GM18870 (cell line): ENCODE data around the gene TMEM117.

Experiments
- ATAC-seq: cut with Tn5 transposase; IDR thresholded peaks from one replicate; pipeline ENCODE4 v1.9.1; 2021; ENCODE audit warnings: moderate library complexity; ENCODE audit not compliant: unreplicated experiment

The TMEM117 gene

DNA sequence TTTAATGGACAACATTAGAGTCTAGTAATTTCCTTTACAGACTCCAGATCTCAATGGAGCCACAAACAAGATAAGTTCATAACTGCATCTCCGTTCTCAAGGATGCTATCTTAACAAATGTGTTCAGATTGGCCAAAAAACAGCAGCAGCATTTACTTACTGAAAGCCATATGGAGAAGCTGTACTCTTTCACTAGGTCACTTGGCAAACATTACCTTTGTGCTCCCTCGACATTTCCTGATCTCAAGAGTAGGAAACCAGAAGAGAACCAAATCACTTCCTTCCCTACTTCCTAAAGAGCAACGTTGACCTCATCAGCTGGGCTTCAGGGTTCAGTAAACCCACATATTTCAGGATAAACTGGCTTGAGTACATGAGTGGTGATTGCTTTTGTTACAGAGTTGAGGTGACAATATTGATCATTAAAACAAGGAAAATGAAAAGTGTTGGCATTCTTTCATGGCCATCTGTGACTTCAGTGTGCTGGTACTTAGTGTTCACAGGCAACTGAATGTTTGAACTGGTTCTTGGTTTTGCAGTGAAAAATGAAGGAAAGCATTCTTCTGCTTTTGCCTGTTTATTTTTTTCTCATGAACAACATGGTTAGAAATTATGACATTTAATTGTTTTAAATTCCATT is 449.6 kb downstream of the TMEM117 start:
- no peak for ATAC-seq

GRCh38 chr12:44286336-44286735 is 450.5 kb downstream of the TMEM117 start:
- peak; percentile 68 for ATAC-seq

GRCh38 chr12:44286821-44287505 is 451.1 kb downstream of the TMEM117 start:
- ATAC-seq: peak; percentile 9

- no peak for ATAC-seq
These were observed 451.7 kb downstream of the TMEM117 start for GRCh38 chr12:44287545-44287944.

- peak; percentile 96 for ATAC-seq
These were observed 458.8 kb downstream of the TMEM117 start for GRCh38 chr12:44294649-44295048.

GRCh38 chr12:44295958-44296623 is 460.2 kb downstream of the TMEM117 start:
- no peak for ATAC-seq

GRCh38 chr12:44296624-44297197 is 460.8 kb downstream of the TMEM117 start:
- no peak for ATAC-seq

DNA sequence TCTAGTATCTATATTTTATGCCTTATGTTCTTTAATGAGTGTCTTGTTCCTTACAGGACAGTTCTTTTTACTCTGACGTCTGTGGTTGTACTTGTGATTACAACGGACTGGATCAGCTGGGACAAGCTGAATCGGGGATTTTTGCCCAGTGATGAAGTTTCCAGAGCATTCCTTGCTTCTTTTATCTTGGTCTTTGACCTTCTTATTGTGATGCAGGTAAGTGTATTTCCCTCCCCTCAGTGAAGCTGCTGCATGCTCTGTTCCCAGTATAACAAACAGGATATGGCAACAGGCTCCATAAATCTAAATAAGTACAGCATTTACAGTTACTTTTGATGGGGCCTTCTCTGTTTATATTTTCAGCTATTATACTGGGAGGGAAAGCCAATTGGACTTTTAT is 463.6 kb downstream of the TMEM117 start:
- no peak for ATAC-seq

- ATAC-seq: peak; percentile 68
These were observed 471.8 kb downstream of the TMEM117 start for GRCh38 chr12:44307506-44308168.

DNA sequence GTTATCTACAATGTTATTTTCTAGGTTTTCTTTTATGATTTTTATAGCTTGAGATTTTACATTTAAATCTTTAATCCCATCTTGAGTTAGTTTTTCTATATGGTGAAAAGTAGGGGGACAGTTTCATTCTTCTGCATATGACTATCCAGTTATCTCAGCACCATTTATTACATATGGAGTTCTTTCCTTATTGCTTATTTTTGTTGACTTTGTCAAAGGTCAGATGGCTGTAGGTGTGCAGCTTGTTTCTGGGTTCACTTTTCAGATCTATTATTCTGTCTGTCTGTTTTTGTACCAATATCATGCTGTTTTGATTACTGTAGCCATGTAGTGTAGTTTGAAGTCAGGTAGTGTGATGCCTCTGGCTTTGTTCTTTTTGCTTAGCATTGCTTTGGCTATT is 477.3 kb downstream of the TMEM117 start:
- ATAC-seq: no peak

GRCh38 chr12:44314007-44314500 is 478.2 kb downstream of the TMEM117 start:
- ATAC-seq: no peak

DNA sequence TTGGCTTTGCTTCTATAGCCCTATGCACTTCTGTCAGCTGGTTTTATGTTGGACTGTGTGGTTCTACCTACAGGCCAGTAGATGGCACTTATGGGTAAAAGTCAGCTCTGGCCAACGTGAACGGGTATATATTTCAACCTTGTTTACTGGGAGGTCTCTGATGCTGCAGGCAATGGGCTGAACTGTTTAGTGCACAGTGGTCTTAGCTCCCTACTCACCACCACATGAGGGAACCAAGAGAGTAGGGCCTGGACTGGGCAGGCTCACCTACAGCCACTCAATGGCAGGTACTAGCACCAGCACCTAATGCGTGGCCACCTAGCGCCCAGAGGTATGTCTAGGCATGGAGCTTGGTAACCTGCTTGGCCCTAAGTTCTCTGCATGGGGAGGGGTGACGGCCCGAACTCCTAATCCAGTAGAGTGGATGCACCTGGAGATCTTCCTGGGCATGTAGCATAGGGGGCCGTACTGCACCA is 481.8 kb downstream of the TMEM117 start:
- peak; percentile 87 for ATAC-seq

GRCh38 chr12:44331269-44331668 is 495.4 kb downstream of the TMEM117 start:
- ATAC-seq: no peak

GRCh38 chr12:44334347-44334746 is 498.5 kb downstream of the TMEM117 start:
- no peak for ATAC-seq

GRCh38 chr12:44335030-44335429 is 499.1 kb downstream of the TMEM117 start:
- ATAC-seq: no peak

- no peak for ATAC-seq
These were observed 500.7 kb downstream of the TMEM117 start for GRCh38 chr12:44336577-44336976.

DNA sequence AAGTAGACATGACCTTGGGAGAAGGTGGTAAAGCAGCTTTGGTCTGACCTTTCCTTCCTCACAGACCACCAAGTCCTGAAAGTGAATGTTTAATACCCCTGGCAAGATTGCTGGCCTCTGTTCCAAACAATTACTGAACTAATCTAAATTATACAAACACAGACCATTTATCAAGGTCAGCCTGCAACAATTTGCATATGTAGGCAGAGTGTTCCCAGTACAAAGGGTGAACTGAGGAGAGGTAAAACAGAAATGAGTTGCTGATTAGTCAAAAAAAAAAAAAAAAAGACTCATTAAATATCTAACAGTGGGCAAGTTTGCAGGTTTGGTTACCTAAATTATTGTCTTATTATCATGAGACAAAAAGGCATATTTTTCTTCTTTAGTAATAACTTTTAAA is 506.5 kb downstream of the TMEM117 start:
- no peak for ATAC-seq

DNA sequence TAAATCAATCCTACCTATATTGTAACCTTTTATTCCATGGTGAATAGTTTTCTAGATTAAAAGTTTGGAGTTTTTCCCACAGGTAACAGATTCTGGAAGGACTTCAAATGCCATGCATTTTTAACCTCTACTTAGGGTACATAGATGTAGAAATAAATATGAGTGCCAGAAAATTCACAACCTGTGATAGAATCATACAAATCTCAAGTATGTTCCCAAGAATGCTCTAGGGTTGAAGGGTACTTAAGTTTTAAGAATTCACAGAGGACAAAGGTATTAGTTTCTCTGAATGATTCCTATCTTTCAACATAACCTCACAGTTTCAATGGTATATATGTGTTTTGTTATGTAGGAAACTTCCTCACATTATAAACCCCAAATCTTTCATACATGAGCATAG is 511.3 kb downstream of the TMEM117 start:
- ATAC-seq: no peak

DNA sequence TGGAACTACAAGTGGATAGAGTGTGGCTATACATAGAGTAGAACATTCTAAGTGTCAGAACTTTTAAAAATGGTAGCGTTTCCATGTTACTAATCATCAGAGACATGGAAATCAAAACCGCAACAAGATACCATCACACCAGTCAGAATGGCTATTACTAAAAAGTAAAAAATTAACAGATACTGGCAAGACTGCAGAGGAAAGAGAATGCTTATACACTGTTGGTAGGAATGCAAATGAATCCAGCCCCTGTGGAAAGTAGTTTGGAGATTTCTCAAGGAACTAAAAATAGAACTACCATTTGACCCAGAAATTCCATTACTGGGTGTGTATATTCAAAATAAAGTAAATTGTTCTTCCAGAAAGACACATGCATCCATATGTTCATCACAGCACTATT is 521.6 kb downstream of the TMEM117 start:
- no peak for ATAC-seq

DNA sequence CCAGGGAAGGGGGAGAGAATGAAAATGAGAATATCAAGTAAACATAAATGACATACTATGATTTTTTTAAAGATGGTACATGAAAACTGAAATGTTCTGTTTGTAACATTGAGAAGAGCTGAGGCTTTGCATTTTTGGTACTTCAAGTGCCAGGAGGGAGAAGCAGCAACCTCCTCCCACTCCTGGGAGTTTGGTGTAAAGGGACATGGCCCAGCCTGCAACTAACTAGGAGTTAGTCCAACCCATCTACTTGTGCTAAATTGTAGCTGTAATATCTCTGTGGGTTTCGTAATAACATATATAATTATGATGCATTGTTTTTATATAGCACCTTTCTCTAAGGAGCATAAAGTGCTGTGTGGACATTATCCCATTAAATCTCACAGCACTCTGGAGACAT is 522.8 kb downstream of the TMEM117 start:
- no peak for ATAC-seq

DNA sequence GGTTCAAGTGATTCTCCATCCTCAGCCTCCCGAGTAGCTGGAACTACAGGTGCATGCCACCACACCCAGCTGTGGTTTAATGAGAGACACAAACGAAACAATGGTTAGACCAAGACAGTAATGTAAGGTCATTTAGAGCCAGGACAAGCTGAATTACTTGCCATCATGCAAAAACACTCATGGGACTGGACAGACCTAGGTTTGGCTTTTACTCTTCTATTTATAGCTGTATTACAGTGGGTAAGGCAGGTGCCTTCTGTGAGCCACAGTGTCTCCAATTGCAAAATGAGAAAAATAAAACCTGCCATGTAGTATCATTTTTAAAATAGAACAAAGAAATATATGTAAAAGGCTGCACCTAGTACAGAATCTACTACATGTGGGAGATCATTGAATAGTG is 527.1 kb downstream of the TMEM117 start:
- no peak for ATAC-seq
